DOHH2 (cell line): ENCODE data around the gene ADAD2.

Experiments used
- EZH2phosphoT487 ChIP-seq: fragments of 200-600 bp; sonication (generic); IDR thresholded peaks from 2 replicates; pipeline ENCODE4 v1.6.1; 2017; ENCODE audit warnings: borderline replicate concordance, mild to moderate bottlenecking, antibody characterized with exemption, low read length, moderate library complexity, mixed read lengths
- TF ChIP-seq, protein P1 (sequence below): fragments of 200-600 bp; sonication (generic); IDR thresholded peaks from one replicate; pipeline ENCODE4 v1.5.1; 2014; ENCODE audit warnings: antibody characterized with exemption, mild to moderate bottlenecking, low read depth, low read length; ENCODE audit not compliant: poor library complexity, severe bottlenecking

DNA sequence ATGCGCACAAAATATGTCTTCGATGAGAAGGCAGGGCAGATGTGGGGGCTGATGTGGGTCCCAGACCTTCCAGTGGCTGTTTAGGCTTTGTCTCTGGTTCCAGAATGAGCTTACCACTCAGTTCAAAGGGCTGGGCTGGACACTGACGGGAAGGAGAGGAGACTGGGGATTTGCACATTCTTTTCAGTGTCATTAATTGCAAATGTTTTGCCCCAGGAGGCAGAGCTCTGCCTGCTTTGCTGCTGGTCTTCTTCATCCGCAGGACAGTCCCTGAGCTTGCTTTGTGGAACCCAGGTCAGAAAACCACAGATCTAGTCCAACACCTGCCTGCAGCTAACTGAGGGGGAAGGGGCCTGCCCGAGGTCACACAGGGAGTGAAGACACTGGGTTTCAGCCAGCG lies 28.0 kb downstream of the ADAD2 start:
- TF ChIP-seq, protein P1, sequence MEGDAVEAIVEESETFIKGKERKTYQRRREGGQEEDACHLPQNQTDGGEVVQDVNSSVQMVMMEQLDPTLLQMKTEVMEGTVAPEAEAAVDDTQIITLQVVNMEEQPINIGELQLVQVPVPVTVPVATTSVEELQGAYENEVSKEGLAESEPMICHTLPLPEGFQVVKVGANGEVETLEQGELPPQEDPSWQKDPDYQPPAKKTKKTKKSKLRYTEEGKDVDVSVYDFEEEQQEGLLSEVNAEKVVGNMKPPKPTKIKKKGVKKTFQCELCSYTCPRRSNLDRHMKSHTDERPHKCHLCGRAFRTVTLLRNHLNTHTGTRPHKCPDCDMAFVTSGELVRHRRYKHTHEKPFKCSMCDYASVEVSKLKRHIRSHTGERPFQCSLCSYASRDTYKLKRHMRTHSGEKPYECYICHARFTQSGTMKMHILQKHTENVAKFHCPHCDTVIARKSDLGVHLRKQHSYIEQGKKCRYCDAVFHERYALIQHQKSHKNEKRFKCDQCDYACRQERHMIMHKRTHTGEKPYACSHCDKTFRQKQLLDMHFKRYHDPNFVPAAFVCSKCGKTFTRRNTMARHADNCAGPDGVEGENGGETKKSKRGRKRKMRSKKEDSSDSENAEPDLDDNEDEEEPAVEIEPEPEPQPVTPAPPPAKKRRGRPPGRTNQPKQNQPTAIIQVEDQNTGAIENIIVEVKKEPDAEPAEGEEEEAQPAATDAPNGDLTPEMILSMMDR: no peak
- no peak for TF ChIP-seq EZH2phosphoT487
